ENCODE data around the gene KMT2D.

The KMT2D gene

GRCh38 chr12:49051373-49051764 is 9.2 kb downstream of the KMT2D start:
- Mint-ChIP-seq H3K4me3 (no peak overlapping the region), H3K9me3 (ENCODE audit: low read depth) (no peaks in the 10 kb centered on the region), H3K4me1 (ENCODE audit: low read depth) (peaks cover 23% of the 10 kb centered on the region), H3K36me3 (peaks cover 5% of the 10 kb centered on the region), H3K27me3 (no peaks in the 10 kb centered on the region), H3K27ac (no peak overlapping the region)

GRCh38 chr12:49050507-49051372 is 9.9 kb downstream of the KMT2D start:
- Mint-ChIP-seq H3K27ac (no peak overlapping the region), H3K4me3 (no peak overlapping the region), H3K4me1 (ENCODE audit: low read depth) (peaks cover 17% of the 10 kb centered on the region), H3K9me3 (ENCODE audit: low read depth) (no peaks in the 10 kb centered on the region), H3K36me3 (peaks cover 5% of the 10 kb centered on the region), H3K27me3 (no peaks in the 10 kb centered on the region)

GRCh38 chr12:49049566-49050224 is 10.9 kb downstream of the KMT2D start:
- peaks cover 8% of the 10 kb centered on the region for H3K4me1 Mint-ChIP-seq (ENCODE audit: low read depth)
- H3K27me3 Mint-ChIP-seq = no peaks in the 10 kb centered on the region
- no peak overlapping the region for H3K27ac Mint-ChIP-seq
- H3K36me3 Mint-ChIP-seq = peaks cover 4% of the 10 kb centered on the region
- no peak overlapping the region for H3K4me3 Mint-ChIP-seq
- no peaks in the 10 kb centered on the region for H3K9me3 Mint-ChIP-seq (ENCODE audit: low read depth)

- H3K4me1 Mint-ChIP-seq (ENCODE audit: low read depth) = peaks cover 5% of the 10 kb centered on the region
- no peaks in the 10 kb centered on the region for H3K27me3 Mint-ChIP-seq
- H3K9me3 Mint-ChIP-seq (ENCODE audit: low read depth) = no peaks in the 10 kb centered on the region
- no peak overlapping the region for H3K4me3 Mint-ChIP-seq
- no peak overlapping the region for H3K27ac Mint-ChIP-seq
- peaks cover 6% of the 10 kb centered on the region for H3K36me3 Mint-ChIP-seq
Measured at GRCh38 chr12:49048953-49049352, 11.6 kb downstream of the KMT2D start.

GRCh38 chr12:49046129-49046895 is 14.3 kb downstream of the KMT2D start:
- H3K4me1 Mint-ChIP-seq (ENCODE audit: low read depth) = peaks cover 5% of the 10 kb centered on the region
- H3K9me3 Mint-ChIP-seq (ENCODE audit: low read depth) = no peaks in the 10 kb centered on the region
- no peak overlapping the region for H3K4me3 Mint-ChIP-seq
- H3K27ac Mint-ChIP-seq = no peak overlapping the region
- H3K27me3 Mint-ChIP-seq = no peaks in the 10 kb centered on the region
- peaks cover 6% of the 10 kb centered on the region for H3K36me3 Mint-ChIP-seq

- Mint-ChIP-seq H3K4me1 (ENCODE audit: low read depth) (peaks cover 5% of the 10 kb centered on the region), H3K27ac (no peak overlapping the region), H3K36me3 (peaks cover 6% of the 10 kb centered on the region)
Measured at GRCh38 chr12:49044660-49045059, 15.9 kb downstream of the KMT2D start.

GRCh38 chr12:49043856-49044258 is 16.7 kb downstream of the KMT2D start:
- Mint-ChIP-seq H3K36me3 (peaks cover 6% of the 10 kb centered on the region), H3K9me3 (ENCODE audit: low read depth) (no peaks in the 10 kb centered on the region), H3K4me3 (no peak overlapping the region), H3K4me1 (ENCODE audit: low read depth) (peaks cover 5% of the 10 kb centered on the region), H3K27ac (no peak overlapping the region), H3K27me3 (no peaks in the 10 kb centered on the region)

More at GRCh38 chr12:49044660-49045059, 15.9 kb downstream of the KMT2D start:
- no peaks in the 10 kb centered on the region for H3K9me3 Mint-ChIP-seq (ENCODE audit: low read depth)
- H3K4me3 Mint-ChIP-seq = no peak overlapping the region
- no peaks in the 10 kb centered on the region for H3K27me3 Mint-ChIP-seq

GRCh38 chr12:49043241-49043640 is 17.4 kb downstream of the KMT2D start:
- Mint-ChIP-seq H3K36me3 (peaks cover 6% of the 10 kb centered on the region), H3K9me3 (ENCODE audit: low read depth) (no peaks in the 10 kb centered on the region), H3K27ac (no peak overlapping the region), H3K4me3 (no peak overlapping the region), H3K4me1 (ENCODE audit: low read depth) (peaks cover 5% of the 10 kb centered on the region), H3K27me3 (no peaks in the 10 kb centered on the region)

- H3K4me3 Mint-ChIP-seq = no peak overlapping the region
Measured at GRCh38 chr12:49041881-49042484, 18.6 kb downstream of the KMT2D start.

GRCh38 chr12:49041036-49041880 is 19.3 kb downstream of the KMT2D start:
- H3K4me3 Mint-ChIP-seq = no peak overlapping the region
- peaks cover 3% of the 10 kb centered on the region for H3K36me3 Mint-ChIP-seq
- H3K27me3 Mint-ChIP-seq = no peaks in the 10 kb centered on the region
- no peak overlapping the region for H3K27ac Mint-ChIP-seq
- peaks cover 5% of the 10 kb centered on the region for H3K4me1 Mint-ChIP-seq (ENCODE audit: low read depth)
- no peaks in the 10 kb centered on the region for H3K9me3 Mint-ChIP-seq (ENCODE audit: low read depth)

More at GRCh38 chr12:49041881-49042484, 18.6 kb downstream of the KMT2D start:
- H3K27ac Mint-ChIP-seq = no peak overlapping the region
- H3K4me1 Mint-ChIP-seq (ENCODE audit: low read depth) = peaks cover 5% of the 10 kb centered on the region
- H3K36me3 Mint-ChIP-seq = peaks cover 3% of the 10 kb centered on the region
- no peaks in the 10 kb centered on the region for H3K27me3 Mint-ChIP-seq
- no peaks in the 10 kb centered on the region for H3K9me3 Mint-ChIP-seq (ENCODE audit: low read depth)

GRCh38 chr12:49040364-49040855 is 20.2 kb downstream of the KMT2D start:
- H3K27me3 Mint-ChIP-seq = no peaks in the 10 kb centered on the region
- no peaks in the 10 kb centered on the region for H3K9me3 Mint-ChIP-seq (ENCODE audit: low read depth)
- H3K4me1 Mint-ChIP-seq (ENCODE audit: low read depth) = peaks cover 5% of the 10 kb centered on the region
- no peak overlapping the region for H3K27ac Mint-ChIP-seq
- H3K36me3 Mint-ChIP-seq = peaks cover 3% of the 10 kb centered on the region
- no peak overlapping the region for H3K4me3 Mint-ChIP-seq

GRCh38 chr12:49039421-49040363 is 20.9 kb downstream of the KMT2D start:
- peaks cover 3% of the 10 kb centered on the region for H3K36me3 Mint-ChIP-seq
- no peak overlapping the region for H3K4me3 Mint-ChIP-seq
- H3K27ac Mint-ChIP-seq = no peak overlapping the region
- no peaks in the 10 kb centered on the region for H3K27me3 Mint-ChIP-seq
- H3K9me3 Mint-ChIP-seq (ENCODE audit: low read depth) = no peaks in the 10 kb centered on the region
- H3K4me1 Mint-ChIP-seq (ENCODE audit: low read depth) = peaks cover 4% of the 10 kb centered on the region

All from activated naive CD8-positive, alpha-beta T cell (primary cell).